Epithelial cell of esophagus (primary cell): ENCODE data around the gene ZFP57.
A peak's percentile ranks its signal among the peaks of the same experiment; 100 is the strongest.
"Not testable (repeated sequence)": the region's sequence is repeated elsewhere in the genome, so short reads cannot be mapped to it uniquely, and the experiment has no call there.

Experiments used
- DNase-seq: peaks from one replicate; pipeline ENCODE4 v3.0.0; 2010; ENCODE audit warnings: low read depth
- H3K4me3 ChIP-seq: 2 replicates; pipeline ENCODE4 v1.5.1; 2011; ENCODE audit warnings: mild to moderate bottlenecking, low read length, control low read depth
- CTCF ChIP-seq: IDR thresholded peaks from 2 replicates; pipeline ENCODE4 v1.5.1; 2011; ENCODE audit warnings: low read depth, mild to moderate bottlenecking, low read length, control low read depth, inconsistent platforms; ENCODE audit not compliant: insufficient read depth; ENCODE audit errors: missing control alignments

ZFP57 gene

GRCh38 chr6:29676981-29677601, 3.9 kb downstream of the ZFP57 start:
- no peak for TF ChIP-seq CTCF
- H3K4me3 ChIP-seq: no peak overlapping the region
- peak; percentile 71 for DNase-seq

- no peak overlapping the region for H3K4me3 ChIP-seq
- peak; percentile 62 for DNase-seq
- no peak for TF ChIP-seq CTCF
Observed at GRCh38 chr6:29675561-29675960, 5.4 kb downstream of the ZFP57 start.

- no peak overlapping the region for H3K4me3 ChIP-seq
- DNase-seq: no peak
- no peak for TF ChIP-seq CTCF
Observed at GRCh38 chr6:29674008-29674407, 6.9 kb downstream of the ZFP57 start.

GRCh38 chr6:29673161-29673560, 7.8 kb downstream of the ZFP57 start:
- H3K4me3 ChIP-seq: no peak overlapping the region
- no peak for TF ChIP-seq CTCF
- DNase-seq: no peak

- H3K4me3 ChIP-seq: not testable (repeated sequence)
Observed at GRCh38 chr6:29672116-29672515, 8.8 kb downstream of the ZFP57 start.

GRCh38 chr6:29671026-29671425, 9.9 kb downstream of the ZFP57 start:
- no peak for TF ChIP-seq CTCF
- no peak for DNase-seq
- H3K4me3 ChIP-seq: no peak overlapping the region

More at GRCh38 chr6:29672116-29672515, 8.8 kb downstream of the ZFP57 start:
- not testable (repeated sequence) for DNase-seq

GRCh38 chr6:29667158-29667557, 13.8 kb downstream of the ZFP57 start:
- TF ChIP-seq CTCF: no peak
- no peak overlapping the region for H3K4me3 ChIP-seq
- no peak for DNase-seq
